ENCODE data around the gene APOA5. TPM values are rescaled to one million over a fixed set of nuclear protein-coding genes. Genes with fewer than 3 reads are reported as not detected.
"Not testable (repeated sequence)": the region's sequence is repeated elsewhere in the genome, so short reads cannot be mapped to it uniquely, and the experiment has no call there.

APOA5 gene
- total and polyA plus RNA-seq, 9 donors, result 0.35 to 0.43 TPM; not detected in 7

GRCh38 chr11:116773203-116774097 lies 18.2 kb downstream of the APOA5 start:
- Histone ChIP-seq H3K9me3 (no peaks in the 10 kb centered on the region), H3K4me1 (ENCODE audit: insufficient read depth) (peaks cover 3% of the 10 kb centered on the region), H3K27me3 (no peaks in the 10 kb centered on the region), H3K4me3 (peak overlapping the region; percentile 83), H3K27ac (peak overlapping the region in 1 of 2 donors; percentile 77), H3K36me3 (no peaks in the 10 kb centered on the region)
- WGBS, 3 donors, result 5 to 6% (median 5%) methylated on average over 25 of the region's 25 CpGs
- intact Hi-C loops (cut with DNase I), result no loop called here
- TF ChIP-seq EP300 (IDR thresholded peaks at IDR 0.05) (no peak), CTCF (IDR thresholded peaks at IDR 0.05) (no peak), POLR2A (IDR thresholded peaks at IDR 0.05) (no peak)
- no peak for DNase-seq

- Histone ChIP-seq H3K9me3 (no peaks in the 10 kb centered on the region), H3K36me3 (no peaks in the 10 kb centered on the region), H3K27ac (peak within 1 kb of the TSS; percentile 77 to 82), H3K4me3 (peak within 1 kb of the TSS; percentile 83), H3K27me3 (no peaks in the 10 kb centered on the region), H3K4me1 (ENCODE audit: insufficient read depth) (peaks cover 3% of the 10 kb centered on the region)
- peak; percentile 88 to 94 (median 93) for DNase-seq
- intact Hi-C loops (cut with DNase I), result no loop called here
- WGBS, 3 donors, result 0 to 1% (median 0%) methylated on average over 59 to 73 of the region's 73 CpGs
- TF ChIP-seq POLR2A (IDR thresholded peaks at IDR 0.05) (peak; percentile 51), CTCF (IDR thresholded peaks at IDR 0.05) (peak in 1 of 3 donors; percentile 13), EP300 (IDR thresholded peaks at IDR 0.05) (no peak)
Observed at GRCh38 chr11:116772443-116773202, 19.1 kb downstream of the APOA5 start, which contains the start of gene BUD13. BUD13 (minus strand) TSS chr11:116772987; CDS start chr11:116772964, 23 bp downstream.

DNA sequence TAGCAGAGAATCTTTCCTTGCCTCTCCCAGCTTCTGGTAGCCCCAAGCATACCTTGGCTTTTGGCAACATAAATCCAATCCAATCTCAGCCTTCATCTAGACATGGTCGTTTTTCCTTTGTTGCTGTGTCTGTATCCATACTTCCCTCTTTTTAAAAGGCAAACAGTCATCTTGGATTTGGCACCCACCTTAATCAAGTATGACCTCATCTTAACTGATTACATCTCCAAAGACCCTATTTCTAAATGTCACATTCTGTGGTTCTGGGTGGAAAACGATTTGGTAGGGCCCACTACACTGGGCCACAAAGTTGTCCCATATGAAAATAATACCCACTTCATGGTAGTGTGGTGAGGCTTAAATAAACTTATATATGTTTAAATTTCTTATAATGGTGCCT lies 19.7 kb downstream of the APOA5 start:
- no peaks in the 10 kb centered on the region for H3K36me3 ChIP-seq
- 2 to 6% (median 5%) methylated on average over 2 of the region's 2 CpGs for WGBS, 3 donors
- no peak for TF ChIP-seq POLR2A (IDR thresholded peaks at IDR 0.05)
- no peak for TF ChIP-seq CTCF (IDR thresholded peaks at IDR 0.05)
- TF ChIP-seq EP300 (IDR thresholded peaks at IDR 0.05), result no peak
- H3K27ac ChIP-seq, result no peak overlapping the region
- H3K4me1 ChIP-seq (ENCODE audit: insufficient read depth), result peaks cover 3% of the 10 kb centered on the region
- intact Hi-C loops (cut with DNase I), result no loop called here
- H3K4me3 ChIP-seq, result peak overlapping the region; percentile 83
- no peaks in the 10 kb centered on the region for H3K27me3 ChIP-seq
- no peak for DNase-seq
- H3K9me3 ChIP-seq, result no peaks in the 10 kb centered on the region

DNA sequence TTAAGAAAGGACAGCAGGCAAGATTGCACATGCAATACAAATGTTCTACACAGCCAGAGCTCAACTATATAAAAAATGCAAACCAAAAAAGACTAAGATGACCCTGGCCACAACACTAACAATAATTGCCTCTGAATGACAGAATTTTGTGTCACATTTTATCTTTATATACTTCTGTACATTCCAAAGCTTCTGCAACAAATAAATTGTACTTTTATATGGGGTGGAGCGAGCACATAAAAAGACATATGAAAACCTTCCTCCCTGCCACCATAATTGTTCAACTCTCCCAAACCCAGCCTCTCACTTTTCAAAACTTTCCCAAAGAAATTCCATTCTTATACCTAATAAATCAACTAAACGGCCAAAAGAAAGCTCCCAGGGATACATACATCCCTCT lies 29.5 kb downstream of the APOA5 start:
- no peaks in the 10 kb centered on the region for H3K4me1 ChIP-seq (ENCODE audit: insufficient read depth)
- no peak for DNase-seq
- no peaks in the 10 kb centered on the region for H3K36me3 ChIP-seq
- no peaks in the 10 kb centered on the region for H3K9me3 ChIP-seq
- 77 to 80% (median 79%) methylated on average over 2 of the region's 2 CpGs for WGBS, 3 donors
- intact Hi-C loops (cut with DNase I), result no loop called here
- H3K4me3 ChIP-seq, result no peak overlapping the region
- no peaks in the 10 kb centered on the region for H3K27me3 ChIP-seq
- no peak overlapping the region for H3K27ac ChIP-seq
- TF ChIP-seq POLR2A (IDR thresholded peaks at IDR 0.05) (no peak), EP300 (IDR thresholded peaks at IDR 0.05) (no peak), CTCF (IDR thresholded peaks at IDR 0.05) (no peak)

DNA sequence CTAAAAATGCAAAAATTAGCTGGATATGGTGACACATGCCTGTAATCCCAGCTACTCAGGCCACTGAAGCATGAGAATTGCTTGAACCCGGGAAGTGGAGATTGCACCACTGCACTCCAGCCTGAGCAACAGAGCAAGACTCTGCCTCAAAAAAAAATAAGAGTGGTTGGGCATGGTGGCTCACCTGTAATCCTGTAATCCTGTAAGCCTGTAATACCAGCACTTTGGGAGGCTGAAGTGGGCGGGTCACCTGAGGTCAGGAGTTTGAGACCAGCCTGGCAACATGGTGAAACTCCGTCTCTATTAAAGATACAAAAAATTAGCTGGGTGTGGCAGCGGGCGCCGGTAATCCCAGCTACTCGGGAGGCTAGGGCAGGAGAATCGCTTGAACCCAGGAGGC lies 35.6 kb downstream of the APOA5 start:
- H3K4me3 ChIP-seq; DNase-seq; H3K27ac ChIP-seq; H3K27me3 ChIP-seq; H3K36me3 ChIP-seq; H3K9me3 ChIP-seq; intact Hi-C loops (cut with DNase I); H3K4me1 ChIP-seq (ENCODE audit: insufficient read depth): not testable (repeated sequence)
- WGBS, 3 donors, result 89 to 96% (median 91%) methylated on average over 8 of the region's 8 CpGs
